HG02642 (cell line): Measurements from ENCODE around the gene C9orf50.

Experiments
- ATAC-seq: cut with Tn5 transposase; IDR thresholded peaks from one replicate; pipeline ENCODE4 v1.9.1; 2021; ENCODE audit warnings: mild to moderate bottlenecking; ENCODE audit not compliant: unreplicated experiment, poor library complexity

The C9orf50 gene

DNA sequence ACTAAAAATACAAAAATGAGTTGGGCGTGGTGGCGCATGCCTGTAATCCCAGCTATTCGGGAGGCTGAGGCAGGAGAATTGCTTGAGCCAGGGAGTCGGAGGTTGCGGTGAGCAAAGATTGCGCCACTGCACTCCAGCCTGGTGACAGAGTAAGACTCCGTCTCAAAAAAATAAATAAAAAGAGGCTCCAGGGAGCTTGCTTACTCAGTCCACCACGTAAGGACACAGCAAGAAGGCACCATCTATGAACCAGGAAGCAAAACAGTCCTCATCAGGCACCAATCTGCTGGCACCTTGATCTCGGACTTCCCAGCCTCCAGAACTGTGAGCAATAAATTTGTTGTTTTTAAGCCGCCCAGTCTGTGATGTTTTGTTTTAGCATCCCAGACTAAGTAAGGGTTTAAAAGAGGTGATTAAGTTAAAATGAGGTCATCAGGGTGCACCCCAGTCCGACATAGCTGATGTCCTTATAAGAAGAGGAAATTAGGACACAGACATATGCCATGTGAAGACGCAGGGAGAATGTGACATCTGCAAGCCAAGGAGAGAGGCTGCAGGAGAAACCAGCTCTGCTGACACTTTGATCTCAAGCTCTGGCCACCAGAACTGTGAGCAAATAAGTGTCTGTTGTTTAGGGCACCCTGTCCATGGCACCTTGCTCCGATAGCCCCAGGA lies 45.9 kb downstream of the C9orf50 start:
- no peak for ATAC-seq

DNA sequence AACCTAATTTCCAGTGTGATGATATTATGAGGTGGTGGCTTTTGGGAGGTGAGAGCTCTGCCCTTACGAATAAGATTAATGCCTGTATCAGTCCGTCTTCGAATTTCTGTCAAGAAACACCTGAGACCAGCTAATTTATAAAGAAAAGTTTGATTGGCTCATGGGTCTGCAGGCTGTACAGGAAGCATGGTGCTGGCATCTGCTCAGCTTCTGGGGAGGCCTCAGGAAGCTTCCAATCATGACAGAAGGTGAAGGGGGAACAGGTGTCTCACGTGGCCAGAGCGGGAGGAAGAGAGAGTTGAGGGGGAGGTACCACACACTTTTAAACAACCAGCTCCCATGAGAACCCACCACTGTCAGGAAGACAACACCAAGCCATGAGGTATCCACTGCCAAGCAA lies 46.9 kb downstream of the C9orf50 start:
- no peak for ATAC-seq

DNA sequence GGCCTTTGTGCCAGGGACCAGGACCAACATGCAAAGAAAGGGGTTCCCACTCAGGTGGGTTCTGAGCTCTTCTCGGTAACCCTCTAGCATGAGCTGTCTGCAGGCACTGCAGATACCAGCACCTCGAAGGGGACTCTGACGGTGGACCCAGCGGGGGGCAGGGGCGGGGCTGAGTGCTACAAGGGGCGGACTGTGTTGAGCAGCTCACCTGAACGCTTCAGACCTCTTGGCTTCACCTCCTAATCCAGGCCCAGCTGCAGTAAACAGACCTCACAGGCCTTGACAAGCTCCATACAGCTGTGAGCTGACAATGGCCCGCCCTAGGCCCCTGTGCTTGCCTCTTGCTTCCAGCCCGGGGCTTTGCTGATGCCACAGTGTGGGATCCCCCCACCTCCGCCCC lies 48.4 kb downstream of the C9orf50 start:
- no peak for ATAC-seq

DNA sequence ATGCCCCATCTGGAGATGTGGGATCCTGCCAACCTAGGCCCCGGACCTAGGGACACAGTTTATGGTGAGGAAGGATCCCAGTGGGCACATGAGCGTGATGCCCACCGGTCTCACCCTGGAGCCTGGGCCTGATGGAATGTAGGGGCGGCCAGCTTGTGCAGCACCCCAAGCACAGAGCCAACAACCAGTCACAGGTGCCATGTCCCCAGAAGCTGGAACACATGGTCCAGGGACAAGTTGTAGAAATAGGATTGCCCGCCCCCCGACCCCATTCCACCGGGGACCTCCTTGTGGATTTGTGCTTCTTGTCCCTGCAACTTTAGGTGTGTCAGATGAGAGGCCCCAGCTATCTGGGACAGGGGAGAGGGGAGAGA lies 48.9 kb downstream of the C9orf50 start:
- no peak for ATAC-seq

DNA sequence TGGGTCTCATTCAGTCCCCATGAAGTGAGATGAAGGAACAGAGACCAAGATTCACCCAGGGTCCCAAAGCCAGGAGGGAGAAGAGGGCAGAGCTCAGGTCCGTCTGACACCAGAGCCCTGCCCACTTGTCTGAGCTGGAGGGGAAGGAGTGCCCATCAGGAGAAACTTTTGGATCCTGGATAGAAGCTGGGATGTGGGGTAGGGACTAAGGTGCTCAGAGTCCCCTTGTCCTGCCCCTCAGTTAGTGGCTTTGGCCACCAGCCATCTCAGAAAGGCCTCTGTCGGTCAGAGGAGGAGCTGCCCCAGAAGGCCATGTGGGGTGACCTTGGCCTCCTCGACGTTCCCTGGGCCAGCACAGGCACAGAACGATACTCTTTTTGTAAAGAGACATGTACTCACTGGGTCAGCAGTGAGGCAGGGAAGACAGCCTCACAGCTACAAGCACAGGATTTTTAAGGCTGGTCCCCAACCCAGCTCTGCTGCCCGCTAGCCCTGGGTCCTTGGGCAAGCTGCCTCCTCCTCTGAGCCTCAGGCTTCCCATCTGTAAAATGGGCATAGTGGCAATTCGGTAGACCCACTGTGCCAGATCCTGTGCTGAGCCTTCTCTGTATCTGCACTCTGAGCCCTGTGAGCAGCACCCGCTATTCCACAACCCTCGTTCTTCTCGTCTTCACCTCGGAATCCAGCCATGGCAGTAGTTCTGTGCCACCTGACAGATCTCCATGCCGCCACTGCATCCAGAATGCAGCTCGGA lies 49.4 kb downstream of the C9orf50 start:
- no peak for ATAC-seq

DNA sequence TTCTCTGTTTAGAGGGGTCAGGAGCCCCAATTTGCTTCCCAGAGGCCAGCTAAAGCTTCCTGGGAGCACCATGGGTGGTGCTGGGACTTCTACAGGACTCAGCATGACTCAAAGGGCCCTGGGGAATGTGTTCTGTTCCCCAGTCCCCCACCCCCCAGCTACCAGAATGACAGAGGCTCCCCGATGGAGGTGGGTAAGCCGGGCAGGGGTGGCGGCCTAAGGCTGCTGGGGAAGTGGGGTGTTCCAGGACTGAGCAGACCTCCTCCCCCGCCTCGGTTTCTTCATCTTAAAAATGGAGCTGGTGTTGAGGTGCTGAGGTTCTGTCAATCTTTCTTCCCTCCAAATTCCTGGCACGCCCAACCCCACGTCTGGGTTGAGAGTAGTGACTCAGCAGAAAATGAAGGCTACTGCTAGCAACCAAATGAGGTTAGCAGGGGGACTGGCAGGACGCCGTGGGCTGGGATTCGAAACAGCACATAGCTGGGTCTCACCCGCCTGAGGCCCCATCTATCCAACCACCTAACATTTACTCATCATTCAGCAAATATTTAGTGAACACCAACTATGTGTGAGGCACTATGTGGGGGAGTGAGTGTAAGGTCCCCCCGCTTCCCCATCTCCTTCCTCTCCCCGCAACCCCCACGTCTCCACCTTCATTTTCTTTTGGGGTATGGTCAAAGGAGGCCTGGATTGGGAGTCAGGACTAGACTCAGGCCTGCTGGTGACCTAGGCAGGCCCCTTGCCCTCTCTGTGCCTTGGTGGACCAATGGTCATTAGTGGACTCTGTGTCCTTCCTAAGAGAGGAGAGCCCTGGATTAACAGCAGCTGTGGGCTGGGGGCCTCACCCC lies 50.2 kb downstream of the C9orf50 start:
- no peak for ATAC-seq

DNA sequence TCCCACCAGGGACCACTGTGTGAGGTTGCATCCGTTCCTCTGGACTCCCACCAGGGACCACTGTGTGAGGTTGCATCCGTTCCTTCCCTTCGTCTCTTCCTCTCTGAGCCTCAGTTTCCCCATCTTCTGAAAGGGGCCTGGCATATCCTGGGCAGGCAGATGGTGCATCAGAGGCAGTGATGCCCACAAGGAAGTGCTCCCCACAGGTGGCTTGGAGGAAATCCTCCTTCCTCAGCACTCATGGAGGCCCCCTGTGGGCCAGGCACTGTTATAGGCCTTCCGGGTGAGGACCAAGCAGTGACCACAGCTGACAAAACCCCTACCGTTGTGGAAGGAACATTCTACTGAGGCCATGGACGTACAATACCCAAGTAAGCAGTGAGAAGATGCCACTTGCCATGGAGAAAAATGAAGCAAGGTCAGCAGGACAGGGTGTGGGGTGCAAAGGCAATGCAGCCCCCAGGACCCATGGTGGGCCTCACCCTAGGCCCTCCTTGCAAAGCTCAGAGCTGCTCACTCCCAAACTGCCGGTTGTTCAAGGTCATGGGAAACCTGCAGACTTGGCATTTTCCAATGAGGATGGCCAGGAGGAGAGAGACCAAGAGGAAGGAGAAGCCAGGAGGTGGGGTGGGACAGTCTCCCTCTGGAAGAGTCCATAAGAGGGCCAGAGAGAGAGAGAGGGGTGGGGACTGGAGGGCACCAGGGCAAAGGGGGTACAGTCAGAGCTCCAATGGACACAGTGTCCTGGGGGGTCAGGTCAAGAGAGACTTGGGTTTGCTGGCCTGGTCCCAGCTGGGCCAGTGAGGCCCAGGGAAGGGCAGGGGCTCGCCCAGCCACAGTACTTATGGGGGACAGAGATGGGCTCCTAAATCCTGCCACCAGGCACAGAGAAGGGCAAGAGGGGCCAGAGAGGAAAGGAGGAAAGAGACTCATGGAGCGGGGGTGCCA lies 51.1 kb downstream of the C9orf50 start:
- no peak for ATAC-seq

DNA sequence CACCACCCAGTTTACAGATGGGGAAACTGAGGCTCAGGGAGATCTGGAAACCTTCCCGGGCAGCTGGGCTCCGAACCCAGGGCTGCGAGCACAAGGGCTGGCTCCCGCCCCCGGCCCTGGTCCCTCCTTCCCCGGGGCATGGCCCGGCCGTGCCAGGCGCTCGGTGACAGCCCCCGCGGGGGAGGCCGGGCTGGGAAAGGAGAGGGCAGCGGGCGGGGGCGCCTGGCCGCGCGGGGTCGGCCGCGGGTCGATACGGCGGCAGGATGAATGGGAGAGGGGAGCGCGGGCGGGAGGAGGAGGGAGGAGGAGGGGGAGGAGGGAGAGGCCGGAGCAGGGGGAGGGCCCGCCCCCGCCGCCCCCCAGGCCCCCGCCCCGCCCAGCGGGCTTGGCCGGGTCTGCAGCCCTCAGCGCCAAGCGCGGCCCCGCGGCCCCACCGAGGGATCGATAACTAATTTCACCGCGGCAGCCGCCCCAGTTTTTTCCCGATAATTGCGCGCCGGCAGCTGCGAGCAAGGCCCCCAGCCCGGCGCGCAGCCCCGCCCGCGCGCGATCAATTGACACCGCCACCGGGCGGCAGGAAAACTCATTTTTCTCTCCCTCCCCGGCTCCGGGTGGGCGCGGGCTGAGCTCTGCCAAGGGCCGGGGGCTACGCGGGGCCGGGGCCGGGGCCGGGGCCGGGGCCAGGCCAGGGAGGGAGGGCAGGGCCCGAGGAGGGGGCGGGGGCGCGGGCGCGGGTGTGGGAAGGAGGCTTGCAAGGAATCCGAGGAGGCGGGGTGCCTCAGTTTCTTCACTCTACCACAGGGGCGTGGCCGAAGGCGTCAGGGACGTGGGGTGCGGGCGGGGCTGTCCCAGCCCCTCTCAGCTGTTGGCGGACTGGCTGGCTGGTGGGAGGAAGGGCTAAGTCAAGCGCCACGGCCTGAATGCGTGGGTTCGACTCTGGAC lies 52.1 kb downstream of the C9orf50 start:
- ATAC-seq = no peak

DNA sequence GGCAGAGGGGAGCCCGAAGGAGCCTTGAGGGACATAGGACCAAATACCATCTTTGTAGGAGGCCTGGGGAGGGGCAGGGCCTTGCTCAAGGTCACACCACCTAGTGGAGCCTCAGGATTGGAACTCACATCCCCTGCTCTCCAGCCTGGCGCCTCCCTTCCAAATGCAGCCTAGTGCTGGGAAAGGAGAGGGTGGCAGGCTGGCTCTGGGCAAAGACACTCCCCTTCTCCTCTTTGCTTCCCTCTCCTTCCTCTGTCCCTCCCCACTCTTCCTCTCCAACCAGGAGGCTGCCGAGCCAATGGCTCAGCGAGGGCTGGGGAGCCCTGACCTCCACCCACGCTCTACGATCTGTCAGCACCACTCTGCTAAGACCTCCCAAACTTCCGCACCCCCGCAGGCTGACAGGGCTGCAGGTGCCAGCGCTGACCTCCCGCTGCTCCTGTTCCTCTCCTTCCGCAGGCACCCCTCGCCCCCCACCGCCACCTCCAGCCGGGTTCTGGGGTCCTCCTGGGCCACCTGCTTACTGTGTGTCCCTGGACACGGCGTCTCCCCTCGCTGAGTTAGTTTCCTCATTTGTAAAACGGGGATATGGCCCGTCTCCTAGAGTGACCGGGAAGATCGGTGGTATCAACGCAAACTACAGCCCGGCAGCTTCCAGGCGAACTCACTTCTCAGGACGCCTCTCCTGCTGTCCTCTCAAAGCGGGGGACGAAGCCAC lies 52.9 kb downstream of the C9orf50 start:
- no peak for ATAC-seq

DNA sequence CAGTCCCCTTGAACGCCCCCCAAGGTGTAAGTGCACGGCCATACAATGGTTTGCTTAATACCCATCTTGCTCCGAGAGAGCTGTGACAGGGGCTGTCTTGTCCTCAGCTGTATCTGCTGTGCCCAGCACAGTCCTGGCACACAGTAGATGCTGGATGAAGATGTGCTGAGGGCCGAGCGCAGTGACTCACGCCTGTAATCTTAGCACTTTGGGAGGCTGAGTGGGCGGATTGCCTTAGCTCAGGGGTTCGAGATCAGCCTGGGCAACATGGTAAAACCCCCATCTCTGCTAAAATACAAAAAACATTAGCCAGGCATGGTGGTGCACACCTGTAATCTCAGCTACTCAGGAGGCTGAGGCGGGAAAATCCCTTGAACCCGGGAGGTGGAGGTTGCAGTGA lies 53.6 kb downstream of the C9orf50 start:
- no peak for ATAC-seq

DNA sequence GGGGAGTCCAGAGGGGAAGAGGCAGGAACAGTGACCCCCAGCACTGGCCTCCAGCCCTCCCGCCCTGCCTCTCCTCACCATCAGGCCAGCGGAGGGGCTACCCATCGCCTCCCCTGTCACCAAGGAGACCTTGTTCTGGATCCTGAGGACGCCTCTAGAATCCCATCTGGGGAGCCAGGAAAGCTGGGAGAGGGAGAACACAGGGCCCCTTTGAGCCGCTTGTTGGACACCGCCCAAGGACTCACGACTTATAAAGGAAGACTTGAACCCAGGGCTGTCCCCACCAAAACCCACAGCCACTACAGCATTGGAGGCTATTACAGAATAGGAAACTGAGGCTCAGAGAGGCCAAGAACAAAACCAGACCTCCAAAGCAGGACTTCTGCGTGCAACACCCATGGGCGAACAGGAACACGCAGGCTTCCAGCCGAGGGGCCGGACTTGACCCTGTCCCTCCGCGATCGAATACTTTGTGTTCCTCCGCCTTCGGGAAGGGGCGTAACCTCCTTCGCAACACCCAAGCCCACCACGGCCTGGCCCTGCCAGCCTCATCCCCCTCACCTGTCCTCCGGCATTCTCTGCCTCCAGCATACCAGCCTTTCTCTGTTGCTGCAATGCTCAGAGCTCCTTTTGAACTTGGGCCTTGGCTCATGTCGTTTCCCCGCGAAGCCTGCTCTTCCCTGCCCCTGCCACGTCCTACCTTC lies 54.2 kb downstream of the C9orf50 start:
- ATAC-seq = no peak

DNA sequence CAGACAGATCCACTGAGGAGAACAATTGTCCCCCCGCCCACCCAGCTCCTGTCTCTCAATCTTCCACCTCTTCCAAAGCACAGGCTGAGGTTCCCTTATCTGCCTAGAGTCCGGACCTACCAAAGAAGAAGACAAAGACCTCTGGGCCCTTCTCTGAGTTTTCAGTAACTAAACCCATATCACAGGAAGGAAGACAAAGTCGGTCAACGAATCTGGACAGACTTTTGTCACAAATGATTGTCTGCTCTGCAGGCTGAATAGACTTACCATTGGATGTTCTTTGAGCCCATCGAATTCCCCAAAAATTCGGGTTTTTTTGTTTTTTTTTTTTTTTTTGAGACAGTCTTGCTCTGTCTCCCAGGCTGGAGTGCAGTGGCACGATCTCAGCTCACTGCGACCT lies 58.0 kb downstream of the C9orf50 start:
- ATAC-seq = no peak

DNA sequence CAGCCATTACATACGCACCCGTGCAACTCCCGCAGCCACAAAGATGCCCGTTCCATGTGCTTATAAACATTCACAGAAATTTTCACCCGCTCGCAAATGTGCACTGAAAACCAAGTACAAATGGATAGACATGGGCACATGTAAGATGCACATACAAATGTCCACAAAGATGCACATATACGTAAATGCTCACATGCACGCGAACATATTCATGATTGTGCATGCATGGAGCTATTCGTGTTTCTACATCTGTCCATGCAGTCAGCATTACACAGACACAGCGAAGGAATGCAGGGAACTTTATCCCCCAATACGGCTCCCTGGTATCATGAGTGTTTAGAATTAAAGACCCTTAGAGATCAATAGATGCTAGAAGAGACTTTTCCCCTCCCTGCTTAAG lies 58.4 kb downstream of the C9orf50 start:
- ATAC-seq = no peak
